Measurements from ENCODE around the gene ZNHIT3.
"Not testable (repeated sequence)": the region's sequence is repeated elsewhere in the genome, so short reads cannot be mapped to it uniquely, and the experiment has no call there.

Gene ZNHIT3

GRCh38 chr17:36486204-36487194 is at the start of gene ZNHIT3:
TSS of gene ZNHIT3 (plus strand) at chr17:36486681. CDS start at chr17:36486700, 19 bp downstream.
- DNase-seq (ENCODE audit: low spot score), result peak; percentile 94

GRCh38 chr17:36441792-36442191 is 44.7 kb upstream of the ZNHIT3 start:
- not testable (repeated sequence) for DNase-seq (ENCODE audit: low spot score)

- no peak for DNase-seq (ENCODE audit: low spot score)
These were observed 42.7 kb upstream of the ZNHIT3 start for GRCh38 chr17:36443777-36444176.

GRCh38 chr17:36449997-36450396 is 36.5 kb upstream of the ZNHIT3 start:
- not testable (repeated sequence) for DNase-seq (ENCODE audit: low spot score)

GRCh38 chr17:36452888-36453287 is 33.6 kb upstream of the ZNHIT3 start:
- DNase-seq (ENCODE audit: low spot score), result not testable (repeated sequence)

GRCh38 chr17:36457701-36458100 is 28.8 kb upstream of the ZNHIT3 start:
- DNase-seq (ENCODE audit: low spot score), result not testable (repeated sequence)

GRCh38 chr17:36459045-36459444 is 27.4 kb upstream of the ZNHIT3 start:
- DNase-seq (ENCODE audit: low spot score), result no peak

- no peak for DNase-seq (ENCODE audit: low spot score)
These were observed 26.9 kb upstream of the ZNHIT3 start for GRCh38 chr17:36459601-36460000.

- DNase-seq (ENCODE audit: low spot score), result no peak
These were observed 26.1 kb upstream of the ZNHIT3 start for GRCh38 chr17:36460265-36460937.

GRCh38 chr17:36461330-36462110 is 25.0 kb upstream of the ZNHIT3 start:
- DNase-seq (ENCODE audit: low spot score), result no peak

- DNase-seq (ENCODE audit: low spot score), result peak; percentile 89
These were observed 22.3 kb upstream of the ZNHIT3 start for GRCh38 chr17:36463916-36464764.

- no peak for DNase-seq (ENCODE audit: low spot score)
These were observed 21.8 kb upstream of the ZNHIT3 start for GRCh38 chr17:36464765-36465088.

- DNase-seq (ENCODE audit: low spot score), result no peak
These were observed 17.4 kb upstream of the ZNHIT3 start for GRCh38 chr17:36468903-36469635.

GRCh38 chr17:36469733-36470132 is 16.7 kb upstream of the ZNHIT3 start:
- no peak for DNase-seq (ENCODE audit: low spot score)

GRCh38 chr17:36470499-36470898 is 16.0 kb upstream of the ZNHIT3 start:
- DNase-seq (ENCODE audit: low spot score), result no peak

GRCh38 chr17:36474571-36474970 is 11.9 kb upstream of the ZNHIT3 start:
- no peak for DNase-seq (ENCODE audit: low spot score)

GRCh38 chr17:36475346-36475970 is 11.0 kb upstream of the ZNHIT3 start:
- no peak for DNase-seq (ENCODE audit: low spot score)

- DNase-seq (ENCODE audit: low spot score), result no peak
These were observed 4.7 kb upstream of the ZNHIT3 start for GRCh38 chr17:36481829-36482228.

- peak; percentile 77 for DNase-seq (ENCODE audit: low spot score)
These were observed 3.6 kb upstream of the ZNHIT3 start for GRCh38 chr17:36482611-36483504.
